ENCODE measurements around the gene ATP7B.

GRCh38 chr13:51974482-51974881 lies 36.8 kb downstream of the ATP7B start:
- TF ChIP-seq CTCF (IDR thresholded peaks at IDR 0.05; ENCODE audit: borderline replicate concordance, extremely low read depth, low read length, poor library complexity, severe bottlenecking) (no peak), EZH2 (IDR thresholded peaks at IDR 0.05; ENCODE audit: borderline replicate concordance, low read depth, low read length, severe bottlenecking) (no peak)

Data from DND-41 (cell line).